SK-N-MC (cell line): ENCODE results near the gene NARF.

Experiments used
- DNase-seq: peaks from one replicate; pipeline ENCODE4 v3.0.0-alpha.2; 2011; ENCODE audit warnings: low read depth, low spot score
- H3K27ac ChIP-seq: fragments of 200-600 bp; sonication (generic); 2 replicates; pipeline ENCODE4 v1.5.1; 2016; ENCODE audit warnings: mixed run types
- H3K36me3 ChIP-seq: fragments of 200-600 bp; sonication (generic); 2 replicates; pipeline ENCODE4 v1.6.1; 2017; ENCODE audit warnings: antibody characterized with exemption, low read length, mixed read lengths; ENCODE audit not compliant: insufficient read depth
- H3K4me3 ChIP-seq: fragments of 200-600 bp; sonication (generic); 2 replicates; pipeline ENCODE4 v1.5.1; 2016
- H3K9ac ChIP-seq: fragments of 200-600 bp; sonication (generic); 2 replicates; pipeline ENCODE4 v1.8.0; 2017; ENCODE audit warnings: mixed run types, mixed read lengths; ENCODE audit not compliant: insufficient read length
- H3K9me3 ChIP-seq: fragments of 200-600 bp; sonication (generic); 2 replicates; pipeline ENCODE4 v1.6.1; 2017; ENCODE audit warnings: low read depth, mild to moderate bottlenecking, antibody characterized with exemption, low read length, moderate library complexity, mixed read lengths
- EZH2 ChIP-seq: fragments of 200-600 bp; sonication (generic); IDR thresholded peaks from one replicate; pipeline ENCODE4 v1.6.1; 2017; ENCODE audit warnings: antibody characterized with exemption
- FOXP2 ChIP-seq: optimal IDR thresholded peaks from 2 replicates; pipeline ENCODE3; 2011; ENCODE audit warnings: mild to moderate bottlenecking, moderate library complexity; ENCODE audit not compliant: insufficient read depth; ENCODE audit errors: extremely low read length, control extremely low read depth
- POLR2AphosphoS5 ChIP-seq: IDR thresholded peaks from 2 replicates; pipeline ENCODE4 v1.6.1; 2012; ENCODE audit warnings: mild to moderate bottlenecking, low read depth, low read length, borderline replicate concordance

The NARF gene

DNA sequence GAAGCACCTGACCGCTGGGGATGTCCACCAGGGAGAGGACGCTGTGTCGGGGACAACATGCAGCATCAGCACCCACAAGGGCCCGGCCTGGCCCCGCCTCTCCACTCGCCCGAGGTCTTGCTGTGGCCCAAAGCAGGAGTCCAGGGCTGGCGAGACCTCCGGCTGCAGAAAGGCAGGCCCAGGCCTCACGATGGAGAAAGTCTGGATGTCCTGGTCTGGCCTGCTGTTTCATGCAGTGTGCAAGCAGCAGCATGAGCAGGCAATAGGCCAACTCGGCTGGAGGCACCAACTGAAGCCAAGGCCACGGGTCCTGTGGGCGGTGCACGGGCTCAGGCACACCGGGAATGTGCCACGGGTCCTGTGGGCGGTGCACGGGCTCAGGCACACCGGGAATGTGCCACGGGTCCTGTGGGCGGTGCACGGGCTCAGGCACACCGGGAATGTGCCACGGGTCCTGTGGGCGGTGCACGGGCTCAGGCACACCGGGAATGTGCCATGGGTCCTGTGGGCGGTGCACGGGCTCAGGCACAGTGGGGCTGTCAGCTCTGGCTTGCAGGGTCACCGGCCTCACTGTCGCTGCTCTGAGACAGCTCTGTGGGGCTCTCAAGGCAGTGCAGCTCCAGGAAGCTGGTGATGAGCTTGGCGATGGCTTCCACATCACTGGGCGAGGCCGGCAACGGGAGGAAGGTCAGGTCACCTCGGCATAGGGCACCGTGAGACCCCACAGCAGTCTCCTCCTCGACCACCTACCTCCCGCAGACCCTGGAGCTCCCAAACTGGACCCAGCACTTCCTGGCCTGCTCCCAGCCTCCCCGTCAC lies 14.9 kb upstream of the NARF start:
- no peak overlapping the region for H3K9ac ChIP-seq
- H3K36me3 ChIP-seq: no peaks in the 10 kb centered on the region
- H3K9me3 ChIP-seq: no peaks in the 10 kb centered on the region
- no peak for TF ChIP-seq EZH2
- TF ChIP-seq FOXP2: no peak
- no peak for TF ChIP-seq POLR2AphosphoS5
- DNase-seq: no peak
- no peak overlapping the region for H3K4me3 ChIP-seq
- H3K27ac ChIP-seq: no peak overlapping the region

DNA sequence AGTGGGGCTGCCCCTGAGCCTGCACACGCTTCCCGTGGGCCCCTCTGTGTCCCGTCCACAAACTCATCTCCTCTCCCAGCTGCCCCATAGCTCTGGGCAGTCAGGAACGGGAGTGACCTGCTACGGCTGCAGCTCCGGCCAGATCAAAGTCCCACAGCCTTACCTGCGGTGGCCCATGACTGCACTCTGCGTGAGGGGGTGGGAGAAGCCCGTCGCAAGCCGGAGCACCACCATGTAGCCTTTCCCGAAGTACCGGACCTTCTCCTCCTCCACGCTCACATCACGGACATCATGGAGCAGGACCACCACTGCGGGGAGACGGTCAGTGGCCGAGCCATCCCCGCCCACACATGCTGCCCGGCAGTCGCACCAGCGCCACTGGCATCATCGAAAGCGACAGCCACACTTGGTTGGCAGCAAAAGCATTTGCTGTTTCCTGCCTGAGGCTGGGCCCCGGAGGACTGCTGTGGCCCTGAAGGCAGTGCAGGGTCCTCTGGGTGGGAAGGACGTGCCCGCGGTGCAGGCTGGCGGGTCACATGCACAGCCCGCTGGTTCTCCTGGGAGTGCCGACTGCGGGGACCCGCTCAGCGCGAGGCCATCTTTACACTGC lies 14.2 kb upstream of the NARF start:
- Histone ChIP-seq H3K9ac (no peak overlapping the region), H3K4me3 (no peak overlapping the region), H3K9me3 (no peaks in the 10 kb centered on the region), H3K36me3 (no peaks in the 10 kb centered on the region), H3K27ac (no peak overlapping the region)
- TF ChIP-seq POLR2AphosphoS5: no peak
- no peak for TF ChIP-seq EZH2
- no peak for TF ChIP-seq FOXP2
- DNase-seq: no peak

DNA sequence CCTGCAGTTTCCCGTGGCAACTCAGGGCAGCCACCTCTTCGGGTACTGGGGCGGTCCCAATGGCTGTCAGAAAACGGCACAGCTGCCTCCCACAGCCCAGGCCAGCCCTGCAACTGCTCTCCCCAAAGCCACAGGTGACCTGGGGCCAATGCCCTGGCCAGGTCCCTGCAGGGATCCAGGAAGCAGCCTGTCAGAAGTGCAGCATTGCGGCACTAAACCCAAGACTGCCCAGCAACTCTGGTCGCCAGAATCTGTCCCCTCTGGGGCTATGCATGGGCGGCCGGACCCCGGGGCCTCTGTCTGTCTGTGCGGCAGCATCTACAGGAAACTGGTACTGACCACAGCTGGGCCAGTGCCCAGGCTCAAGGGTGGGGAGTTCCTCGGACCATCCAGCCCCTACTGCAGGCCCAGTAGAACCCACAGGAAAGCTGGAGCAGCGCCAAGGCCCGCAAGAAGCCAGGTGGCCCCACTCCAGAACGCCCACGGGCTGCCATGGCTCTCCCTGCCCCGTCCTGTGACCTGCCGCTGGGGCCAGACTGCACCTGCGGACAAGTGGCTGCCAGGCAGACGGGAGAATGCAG lies 13.5 kb upstream of the NARF start:
- no peak overlapping the region for H3K27ac ChIP-seq
- no peak overlapping the region for H3K9ac ChIP-seq
- no peaks in the 10 kb centered on the region for H3K36me3 ChIP-seq
- no peaks in the 10 kb centered on the region for H3K9me3 ChIP-seq
- no peak for TF ChIP-seq EZH2
- TF ChIP-seq FOXP2: no peak
- no peak for TF ChIP-seq POLR2AphosphoS5
- H3K4me3 ChIP-seq: no peak overlapping the region
- DNase-seq: no peak

DNA sequence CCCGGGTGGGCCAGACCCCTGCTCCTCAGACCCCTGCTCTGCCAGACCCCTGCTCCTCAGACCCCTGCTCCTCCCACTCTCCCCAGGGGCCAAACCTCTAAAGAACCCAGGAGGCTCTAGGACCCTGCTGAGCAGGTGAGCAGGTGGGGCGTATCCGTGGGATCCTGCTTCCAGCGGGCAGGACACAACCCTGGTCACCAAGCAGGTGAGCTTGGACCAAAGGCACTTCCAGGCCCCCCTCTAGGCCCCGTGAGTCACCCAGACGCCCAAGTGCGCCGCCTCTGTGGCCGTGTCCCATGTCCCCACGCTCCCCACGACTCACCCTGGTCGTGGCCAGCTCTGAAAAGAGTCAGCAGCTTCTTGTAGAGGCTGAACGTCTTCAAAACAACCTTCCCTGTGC lies 13.0 kb upstream of the NARF start:
- no peak for TF ChIP-seq EZH2
- no peak for TF ChIP-seq POLR2AphosphoS5
- no peak for TF ChIP-seq FOXP2
- H3K36me3 ChIP-seq: no peaks in the 10 kb centered on the region
- H3K4me3 ChIP-seq: no peak overlapping the region
- H3K9ac ChIP-seq: no peak overlapping the region
- no peaks in the 10 kb centered on the region for H3K9me3 ChIP-seq
- no peak for DNase-seq
- H3K27ac ChIP-seq: no peak overlapping the region

DNA sequence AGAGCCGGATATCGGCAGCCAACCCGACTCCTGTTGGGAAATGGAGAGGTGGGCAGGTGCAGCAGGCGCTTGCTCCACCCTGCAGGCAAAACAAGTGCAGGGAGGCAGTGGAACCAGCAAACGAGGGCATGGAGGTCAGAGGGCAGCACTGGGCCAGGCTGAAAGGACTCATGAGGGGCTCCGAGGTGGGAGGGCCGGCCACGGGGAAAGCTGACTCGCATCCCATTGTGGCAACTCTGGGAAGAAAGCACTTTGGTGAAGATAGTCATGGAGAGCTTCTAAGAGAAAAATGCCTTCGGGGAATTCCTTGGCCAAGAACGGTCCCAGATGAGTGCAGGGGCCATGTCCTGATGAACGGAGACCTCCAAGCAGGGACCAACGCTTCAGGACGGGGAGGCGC lies 12.4 kb upstream of the NARF start:
- Histone ChIP-seq H3K27ac (no peak overlapping the region), H3K9me3 (no peaks in the 10 kb centered on the region), H3K36me3 (no peaks in the 10 kb centered on the region), H3K9ac (no peak overlapping the region), H3K4me3 (no peak overlapping the region)
- no peak for DNase-seq
- TF ChIP-seq EZH2 (no peak), FOXP2 (no peak), POLR2AphosphoS5 (no peak)

DNA sequence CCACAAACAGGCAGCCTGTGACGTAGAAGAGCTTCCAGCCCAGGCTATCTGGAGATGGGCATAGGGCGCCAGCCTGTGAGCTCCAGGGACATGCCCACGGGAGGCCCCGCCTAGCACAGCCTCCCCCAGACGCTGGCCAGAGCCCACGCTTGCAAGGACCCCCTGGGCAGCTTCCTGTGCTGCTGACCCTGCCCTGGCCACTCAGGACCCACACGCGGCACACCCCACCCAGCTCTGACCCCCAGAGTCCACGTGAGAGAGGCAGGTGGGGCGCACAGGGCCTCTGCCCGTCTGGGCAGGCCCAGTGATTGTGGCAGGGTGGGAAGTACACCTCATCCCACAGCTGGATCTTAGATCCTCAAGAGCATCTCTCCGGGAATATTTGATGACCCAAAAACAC lies 11.9 kb upstream of the NARF start:
- no peak overlapping the region for H3K9ac ChIP-seq
- TF ChIP-seq FOXP2 (no peak), POLR2AphosphoS5 (no peak), EZH2 (no peak)
- H3K27ac ChIP-seq: no peak overlapping the region
- no peak for DNase-seq
- no peaks in the 10 kb centered on the region for H3K9me3 ChIP-seq
- H3K36me3 ChIP-seq: no peaks in the 10 kb centered on the region
- H3K4me3 ChIP-seq: no peak overlapping the region

DNA sequence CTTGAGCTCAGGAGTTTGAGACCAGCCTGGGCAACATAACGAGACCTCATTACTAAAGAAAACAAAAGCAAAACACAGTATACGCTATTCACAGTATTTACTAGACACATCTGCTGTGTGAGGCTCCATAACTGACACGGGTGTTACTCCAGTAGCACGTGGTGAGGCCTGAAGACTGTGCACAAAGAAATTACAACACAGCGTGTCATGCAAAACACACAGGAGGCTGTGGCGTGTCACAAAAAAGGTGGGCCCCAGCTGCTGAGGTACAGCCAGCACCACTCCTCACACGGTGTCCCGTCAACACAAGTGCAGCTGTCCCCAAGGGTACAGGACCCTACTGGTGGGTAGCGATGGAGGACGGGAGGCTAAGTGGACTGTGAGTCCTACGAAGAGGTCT lies 10.7 kb upstream of the NARF start:
- H3K36me3 ChIP-seq: no peaks in the 10 kb centered on the region
- H3K27ac ChIP-seq: peak overlapping the region; percentile 46; the same call in 1 of the 2 replicates
- no peak for DNase-seq
- no peaks in the 10 kb centered on the region for H3K9me3 ChIP-seq
- TF ChIP-seq FOXP2: no peak
- TF ChIP-seq EZH2: no peak
- TF ChIP-seq POLR2AphosphoS5: no peak
- H3K9ac ChIP-seq: no peak overlapping the region
- no peak overlapping the region for H3K4me3 ChIP-seq

DNA sequence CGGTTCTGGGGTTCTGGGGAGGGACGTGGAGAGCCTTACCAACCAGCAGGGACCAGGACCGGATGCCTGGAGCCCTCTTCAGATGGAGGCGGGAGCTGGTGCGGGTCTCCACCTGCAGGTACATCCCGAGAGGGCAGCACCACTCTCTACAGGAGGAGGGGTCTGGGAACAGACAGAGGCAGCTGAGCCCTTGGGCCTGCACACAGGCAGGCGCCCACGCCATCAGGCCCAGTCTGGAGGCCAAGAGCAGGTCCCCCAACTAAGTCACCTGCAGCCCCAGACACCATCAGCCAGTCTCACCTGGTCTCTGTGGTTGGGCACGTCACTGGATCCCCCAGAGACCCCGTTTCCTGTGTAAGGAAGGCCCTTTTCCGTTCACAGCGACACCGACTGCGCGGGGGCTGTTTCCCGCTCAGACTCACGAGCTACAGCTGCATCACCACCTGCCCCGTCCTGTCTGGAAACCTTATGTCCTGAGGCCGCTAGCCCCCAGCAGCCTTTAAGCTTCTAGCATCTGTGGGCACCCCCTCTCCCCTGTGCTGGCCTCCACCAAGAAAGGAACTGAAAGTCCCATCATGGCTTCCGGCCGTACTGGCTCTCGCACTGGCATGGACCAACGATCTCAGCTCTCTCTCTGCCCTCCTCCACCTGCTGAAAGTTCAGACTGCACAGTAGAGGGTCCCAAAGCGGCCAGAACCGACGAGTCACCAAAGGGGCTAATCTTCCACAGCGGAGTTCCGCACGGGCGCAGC lies 9.2 kb upstream of the NARF start:
- peak overlapping the region; percentile 90 for H3K4me3 ChIP-seq
- H3K27ac ChIP-seq: no peak overlapping the region
- TF ChIP-seq POLR2AphosphoS5: no peak
- TF ChIP-seq EZH2: no peak
- TF ChIP-seq FOXP2: no peak
- H3K9me3 ChIP-seq: no peaks in the 10 kb centered on the region
- no peak for DNase-seq
- H3K36me3 ChIP-seq: no peaks in the 10 kb centered on the region
- H3K9ac ChIP-seq: peak overlapping the region; percentile 96
